H9 (cell line): ENCODE results near the gene OLFM4. TPM values are rescaled to one million over a fixed set of nuclear protein-coding genes. Genes with fewer than 3 reads are reported as not detected.

Experiments
- DNase-seq: peaks from one replicate; pipeline ENCODE4 v3.0.0-alpha.2; 2017
- H2AFZ ChIP-seq: one replicate; pipeline ENCODE4 v1.6.1; 2013; ENCODE audit warnings: mild to moderate bottlenecking, low read length, control low read depth, moderate library complexity
- H2AK5ac ChIP-seq: 2 replicates; pipeline ENCODE4 v1.6.1; 2013; ENCODE audit warnings: low read length, control low read depth, mixed read lengths; ENCODE audit not compliant: insufficient read length
- H2BK120ac ChIP-seq: one replicate; pipeline ENCODE4 v1.6.1; 2013; ENCODE audit warnings: low read depth, mild to moderate bottlenecking, low read length, control low read depth, inconsistent platforms; ENCODE audit not compliant: poor library complexity, severe bottlenecking
- H2BK12ac ChIP-seq: 2 replicates; pipeline ENCODE4 v1.6.1; 2013; ENCODE audit warnings: low read length, control low read depth, mixed read lengths, low read depth; ENCODE audit not compliant: insufficient read length
- H2BK15ac ChIP-seq: 2 replicates; pipeline ENCODE4 v1.6.1; 2013; ENCODE audit warnings: low read depth, low read length, control low read depth
- H2BK20ac ChIP-seq: one replicate; pipeline ENCODE4 v1.6.1; 2013; ENCODE audit warnings: low read depth, mild to moderate bottlenecking, low read length, control low read depth, inconsistent platforms; ENCODE audit not compliant: poor library complexity, severe bottlenecking
- H2BK5ac ChIP-seq: 2 replicates; pipeline ENCODE4 v1.6.1; 2013; ENCODE audit warnings: low read length, control low read depth, mixed read lengths; ENCODE audit not compliant: insufficient read length
- H3K14ac ChIP-seq: 2 replicates; pipeline ENCODE4 v1.6.1; 2013; ENCODE audit warnings: low read length, control low read depth; ENCODE audit not compliant: insufficient read depth
- H3K18ac ChIP-seq: 2 replicates; pipeline ENCODE4 v1.6.1; 2013; ENCODE audit warnings: low read depth, mild to moderate bottlenecking, mixed read lengths, low read length, control low read depth; ENCODE audit not compliant: insufficient read length
- H3K23ac ChIP-seq: 2 replicates; pipeline ENCODE4 v1.6.1; 2013; ENCODE audit warnings: low read length, control low read depth, mixed read lengths, low read depth; ENCODE audit not compliant: insufficient read length
- H3K23me2 ChIP-seq: 2 replicates; pipeline ENCODE4 v1.6.1; 2013; ENCODE audit warnings: low read depth, mild to moderate bottlenecking, mixed read lengths, low read length, control low read depth; ENCODE audit not compliant: insufficient read length, poor library complexity, severe bottlenecking
- H3K27ac ChIP-seq: 2 replicates; pipeline ENCODE4 v1.5.1; 2013; ENCODE audit warnings: low read length, control low read depth, mixed read lengths, low read depth; ENCODE audit not compliant: insufficient read length
- H3K27me3 ChIP-seq: 2 replicates; pipeline ENCODE4 v1.6.1; 2013; ENCODE audit warnings: low read length, control low read depth, inconsistent platforms; ENCODE audit not compliant: insufficient read depth
- H3K4ac ChIP-seq: 2 replicates; pipeline ENCODE4 v1.6.1; 2013; ENCODE audit warnings: low read depth, mild to moderate bottlenecking, control low read depth, inconsistent platforms, low read length, moderate library complexity
- H3K4me1 ChIP-seq: 2 replicates; pipeline ENCODE4 v1.6.1; 2013; ENCODE audit warnings: low read length, control low read depth, inconsistent platforms; ENCODE audit not compliant: insufficient read depth
- H3K4me2 ChIP-seq: 2 replicates; pipeline ENCODE4 v1.6.1; 2013; ENCODE audit warnings: low read length, control low read depth, mixed read lengths; ENCODE audit not compliant: insufficient read length, insufficient read depth
- H3K56ac ChIP-seq: 2 replicates; pipeline ENCODE4 v1.6.1; 2013; ENCODE audit warnings: low read depth, mild to moderate bottlenecking, mixed read lengths, low read length, control low read depth; ENCODE audit not compliant: insufficient read length
- H3K79me1 ChIP-seq: 2 replicates; pipeline ENCODE4 v1.6.1; 2013; ENCODE audit warnings: low read depth, mild to moderate bottlenecking, moderate library complexity, low read length, control low read depth, inconsistent platforms; ENCODE audit not compliant: insufficient read depth, poor library complexity, severe bottlenecking
- H3K79me2 ChIP-seq: 2 replicates; pipeline ENCODE4 v1.6.1; 2013; ENCODE audit warnings: low read length, control low read depth, inconsistent platforms; ENCODE audit not compliant: insufficient read depth
- H3K9ac ChIP-seq: 2 replicates; pipeline ENCODE4 v1.6.1; 2013; ENCODE audit warnings: low read length, control low read depth, mixed read lengths; ENCODE audit not compliant: insufficient read length; ENCODE audit errors: extremely low read depth
- H3K9me3 ChIP-seq: one replicate; pipeline ENCODE4 v1.6.1; 2013; ENCODE audit warnings: low read depth, low read length, inconsistent platforms; ENCODE audit not compliant: control insufficient read depth
- H3T11ph ChIP-seq: one replicate; pipeline ENCODE4 v1.6.1; 2013; ENCODE audit warnings: mild to moderate bottlenecking, low read length, control low read depth, inconsistent platforms
- H4K20me1 ChIP-seq: one replicate; pipeline ENCODE4 v1.6.1; 2013; ENCODE audit not compliant: control insufficient read depth, insufficient read length, insufficient read depth
- H4K5ac ChIP-seq: 2 replicates; pipeline ENCODE4 v1.6.1; 2013; ENCODE audit warnings: low read depth, mild to moderate bottlenecking, mixed read lengths, low read length, control low read depth; ENCODE audit not compliant: insufficient read length
- H4K8ac ChIP-seq: replicated peaks from 2 replicates; pipeline ENCODE4 v1.6.1; 2013; ENCODE audit warnings: low read length, control low read depth, mixed read lengths, low read depth; ENCODE audit not compliant: insufficient read length
- H4K91ac ChIP-seq: 2 replicates; pipeline ENCODE4 v1.6.1; 2013; ENCODE audit warnings: low read depth, mild to moderate bottlenecking, moderate library complexity, mixed read lengths, low read length, control low read depth; ENCODE audit not compliant: insufficient read length
- H3K27ac Mint-ChIP-seq, 3 experiments: 2 replicates in 2 of 3; 3 replicates in 1 of 3; pipeline ENCODE4 v1.8.0; 2020 to 2021; ENCODE audit warnings: mixed read lengths in 3 of 3, mild to moderate bottlenecking in 1 of 3, moderate library complexity in 1 of 3
- H3K27me3 Mint-ChIP-seq: 2 replicates; pipeline ENCODE4 v1.8.0; 2021; ENCODE audit warnings: low read depth, mild to moderate bottlenecking, moderate library complexity, mixed read lengths
- H3K36me3 Mint-ChIP-seq, 3 experiments: 2 replicates in 2 of 3; 3 replicates in 1 of 3; pipeline ENCODE4 v1.8.0; 2020 to 2021; ENCODE audit warnings: low read depth in 3 of 3, mixed read lengths in 3 of 3; ENCODE audit not compliant: insufficient read depth in 1 of 3
- H3K4me1 Mint-ChIP-seq, 2 experiments: 2 replicates each; pipeline ENCODE4 v1.8.0; 2020; ENCODE audit warnings: mixed read lengths in 2 of 2
- H3K4me3 Mint-ChIP-seq, 2 experiments: 2 replicates in 1 of 2; 3 replicates in 1 of 2; pipeline ENCODE4 v1.8.0; 2020 to 2021; ENCODE audit warnings: mild to moderate bottlenecking in 2 of 2, mixed read lengths in 2 of 2, moderate library complexity in 1 of 2
- H3K9me3 Mint-ChIP-seq, 2 experiments: 2 replicates in 1 of 2; 3 replicates in 1 of 2; pipeline ENCODE4 v1.8.0; 2020; ENCODE audit warnings: mild to moderate bottlenecking in 2 of 2, mixed read lengths in 2 of 2, moderate library complexity in 1 of 2
- CTCF ChIP-seq: fragments of 200-600 bp; sonication (generic); conservative IDR thresholded peaks from 3 replicates; pipeline ENCODE4 v1.8.0; 2021; ENCODE audit warnings: antibody characterized with exemption, mild to moderate bottlenecking
- WGBS: extraction: QIAGEN DNeasy Blood & Tissue Kit; methylation state at CpG from one replicate; pipeline ENCODE4 v1.1.7; 2013; ENCODE audit warnings: missing lambda C conversion rate, low lambda C conversion rate, mixed read lengths; ENCODE audit not compliant: insufficient read length; ENCODE audit errors: extremely low coverage; 5-methylcytosine and 5-hydroxymethylcytosine counted together
- total RNA-seq: library from RNA; stranded (reverse); gene quantifications from 2 replicates; pipeline ENCODE4 v1.2.1, GENCODE V29; 2021

Gene OLFM4
- total RNA-seq, 1 experiment from 2014 or later = not detected

GRCh38 chr13:53064731-53065130, 36.1 kb downstream of the OLFM4 start:
- H4K91ac ChIP-seq = no peak overlapping the region
- H3K4me1 ChIP-seq = no peaks in the 10 kb centered on the region
- no peak overlapping the region for H3T11ph ChIP-seq
- no peak overlapping the region for H3K9ac ChIP-seq
- no peak overlapping the region for H3K23ac ChIP-seq
- H3K23me2 ChIP-seq = no peaks in the 10 kb centered on the region
- DNase-seq = no peak
- H3K27me3 Mint-ChIP-seq = peaks cover 6% of the 10 kb centered on the region
- no peak overlapping the region for H2BK12ac ChIP-seq
- no peak overlapping the region for H3K56ac ChIP-seq
- H2AK5ac ChIP-seq = no peak overlapping the region
- H3K79me2 ChIP-seq = no peaks in the 10 kb centered on the region
- H2BK15ac ChIP-seq = no peak overlapping the region
- no peak overlapping the region for H4K5ac ChIP-seq
- H3K9me3 ChIP-seq = no peaks in the 10 kb centered on the region
- no peak overlapping the region for H3K4me2 ChIP-seq
- no peak overlapping the region for H4K8ac ChIP-seq
- H3K9me3 Mint-ChIP-seq = no peaks in the 10 kb centered on the region
- H2BK20ac ChIP-seq = no peak overlapping the region
- no peak overlapping the region for H3K14ac ChIP-seq
- no peak for TF ChIP-seq CTCF
- H3K4ac ChIP-seq = no peak overlapping the region
- H2AFZ ChIP-seq = no peak overlapping the region
- H3K36me3 Mint-ChIP-seq = no peaks in the 10 kb centered on the region
- H3K4me1 Mint-ChIP-seq = peaks cover 10 to 15% of the 10 kb centered on the region in 2 experiments
- WGBS = no CpG with 5 or more reads among the region's 4 CpGs
- H2BK5ac ChIP-seq = no peak overlapping the region
- H3K18ac ChIP-seq = no peak overlapping the region
- no peak overlapping the region for H3K27ac ChIP-seq
- H4K20me1 ChIP-seq = no peaks in the 10 kb centered on the region
- no peaks in the 10 kb centered on the region for H3K79me1 ChIP-seq
- H3K27me3 ChIP-seq = no peaks in the 10 kb centered on the region
- no peak overlapping the region for H2BK120ac ChIP-seq
- H3K27ac Mint-ChIP-seq = no peak overlapping the region
- no peak overlapping the region for H3K4me3 Mint-ChIP-seq
